ENCODE results near the gene ATP6V0E1.
"Not testable (repeated sequence)": the region's sequence is repeated elsewhere in the genome, so short reads cannot be mapped to it uniquely, and the experiment has no call there.

ATP6V0E1 gene

GRCh38 chr5:173003360-173003759, 19.8 kb downstream of the ATP6V0E1 start:
- H3K27me3 Mint-ChIP-seq: no peaks in the 10 kb centered on the region
- H3K36me3 Mint-ChIP-seq: peaks cover 8% of the 10 kb centered on the region
- H3K27ac Mint-ChIP-seq: peak overlapping the region; percentile 75
- H3K4me1 Mint-ChIP-seq: peaks cover 43% of the 10 kb centered on the region
- no peak for ATAC-seq (ENCODE audit: low read depth)
- DNase-seq (ENCODE audit: low spot score in 2 of 2): no peak
- H3K4me3 Mint-ChIP-seq: peak overlapping the region; percentile 1
- no peaks in the 10 kb centered on the region for H3K9me3 Mint-ChIP-seq

GRCh38 chr5:173004013-173004412, 20.4 kb downstream of the ATP6V0E1 start:
- no peak for DNase-seq (ENCODE audit: low spot score in 2 of 2)
- ATAC-seq (ENCODE audit: low read depth): no peak
- Mint-ChIP-seq H3K27ac (peak overlapping the region; percentile 75), H3K4me3 (peak overlapping the region; percentile 6), H3K36me3 (peaks cover 8% of the 10 kb centered on the region), H3K27me3 (no peaks in the 10 kb centered on the region), H3K9me3 (no peaks in the 10 kb centered on the region), H3K4me1 (peaks cover 41% of the 10 kb centered on the region)

- H3K9me3 Mint-ChIP-seq: no peaks in the 10 kb centered on the region
- peaks cover 8% of the 10 kb centered on the region for H3K36me3 Mint-ChIP-seq
- no peak overlapping the region for H3K4me3 Mint-ChIP-seq
- ATAC-seq (ENCODE audit: low read depth): no peak
- peaks cover 41% of the 10 kb centered on the region for H3K4me1 Mint-ChIP-seq
- DNase-seq (ENCODE audit: low spot score in 2 of 2): no peak
- no peaks in the 10 kb centered on the region for H3K27me3 Mint-ChIP-seq
- peak overlapping the region; percentile 75 for H3K27ac Mint-ChIP-seq
These were observed 20.9 kb downstream of the ATP6V0E1 start for GRCh38 chr5:173004447-173004846.

GRCh38 chr5:173010021-173010420, 26.4 kb downstream of the ATP6V0E1 start:
- Mint-ChIP-seq H3K27ac (peak overlapping the region; percentile 86), H3K27me3 (no peaks in the 10 kb centered on the region), H3K36me3 (peaks cover 16% of the 10 kb centered on the region), H3K4me1 (peaks cover 19% of the 10 kb centered on the region), H3K9me3 (no peaks in the 10 kb centered on the region), H3K4me3 (no peak overlapping the region)
- no peak for DNase-seq (ENCODE audit: low spot score in 2 of 2)
- ATAC-seq (ENCODE audit: low read depth): no peak

GRCh38 chr5:173010547-173011464, 27.2 kb downstream of the ATP6V0E1 start:
- ATAC-seq (ENCODE audit: low read depth) (no peak), DNase-seq (ENCODE audit: low spot score in 2 of 2) (no peak)
- no peaks in the 10 kb centered on the region for H3K9me3 Mint-ChIP-seq
- H3K36me3 Mint-ChIP-seq: peaks cover 16% of the 10 kb centered on the region
- H3K27me3 Mint-ChIP-seq: no peaks in the 10 kb centered on the region
- peaks cover 23% of the 10 kb centered on the region for H3K4me1 Mint-ChIP-seq
- peak overlapping the region; percentile 86 for H3K27ac Mint-ChIP-seq
- H3K4me3 Mint-ChIP-seq: no peak overlapping the region

- Mint-ChIP-seq H3K4me3 (no peak overlapping the region), H3K27ac (peak overlapping the region; percentile 50), H3K9me3 (no peaks in the 10 kb centered on the region), H3K4me1 (peaks cover 30% of the 10 kb centered on the region), H3K27me3 (no peaks in the 10 kb centered on the region), H3K36me3 (peaks cover 16% of the 10 kb centered on the region)
- DNase-seq (ENCODE audit: low spot score in 2 of 2) (no peak), ATAC-seq (ENCODE audit: low read depth) (no peak)
These were observed 28.0 kb downstream of the ATP6V0E1 start for GRCh38 chr5:173011566-173011965.

GRCh38 chr5:173012882-173013281, 29.3 kb downstream of the ATP6V0E1 start:
- H3K36me3 Mint-ChIP-seq: peaks cover 15% of the 10 kb centered on the region
- H3K27me3 Mint-ChIP-seq: no peaks in the 10 kb centered on the region
- H3K27ac Mint-ChIP-seq: no peak overlapping the region
- no peak for ATAC-seq (ENCODE audit: low read depth)
- DNase-seq (ENCODE audit: low spot score in 2 of 2): no peak
- peaks cover 35% of the 10 kb centered on the region for H3K4me1 Mint-ChIP-seq
- H3K4me3 Mint-ChIP-seq: no peak overlapping the region
- H3K9me3 Mint-ChIP-seq: no peaks in the 10 kb centered on the region

- peak overlapping the region; percentile 12 for H3K27ac Mint-ChIP-seq
- H3K36me3 Mint-ChIP-seq: peaks cover 19% of the 10 kb centered on the region
- H3K4me3 Mint-ChIP-seq: no peak overlapping the region
- no peaks in the 10 kb centered on the region for H3K9me3 Mint-ChIP-seq
- ATAC-seq (ENCODE audit: low read depth): no peak
- H3K4me1 Mint-ChIP-seq: peaks cover 40% of the 10 kb centered on the region
- DNase-seq (ENCODE audit: low spot score in 2 of 2): no peak
- H3K27me3 Mint-ChIP-seq: no peaks in the 10 kb centered on the region
These were observed 31.1 kb downstream of the ATP6V0E1 start for GRCh38 chr5:173014671-173015070.

GRCh38 chr5:173015192-173015591, 31.6 kb downstream of the ATP6V0E1 start:
- Mint-ChIP-seq H3K27ac (peak overlapping the region; percentile 84), H3K36me3 (peaks cover 21% of the 10 kb centered on the region), H3K4me3 (no peak overlapping the region), H3K9me3 (no peaks in the 10 kb centered on the region), H3K4me1 (peaks cover 38% of the 10 kb centered on the region), H3K27me3 (no peaks in the 10 kb centered on the region)
- ATAC-seq (ENCODE audit: low read depth) (no peak), DNase-seq (ENCODE audit: low spot score in 2 of 2) (no peak)

GRCh38 chr5:173015598-173016455, 32.3 kb downstream of the ATP6V0E1 start:
- no peak for DNase-seq (ENCODE audit: low spot score in 2 of 2)
- H3K27ac Mint-ChIP-seq: peak overlapping the region; percentile 84
- H3K4me3 Mint-ChIP-seq: no peak overlapping the region
- peaks cover 18% of the 10 kb centered on the region for H3K36me3 Mint-ChIP-seq
- H3K27me3 Mint-ChIP-seq: no peaks in the 10 kb centered on the region
- no peak for ATAC-seq (ENCODE audit: low read depth)
- H3K4me1 Mint-ChIP-seq: peaks cover 33% of the 10 kb centered on the region
- H3K9me3 Mint-ChIP-seq: no peaks in the 10 kb centered on the region

- no peaks in the 10 kb centered on the region for H3K9me3 Mint-ChIP-seq
- DNase-seq (ENCODE audit: low spot score in 2 of 2) (no peak), ATAC-seq (ENCODE audit: low read depth) (peak; percentile 27)
- H3K27me3 Mint-ChIP-seq: no peaks in the 10 kb centered on the region
- peak overlapping the region; percentile 84 for H3K27ac Mint-ChIP-seq
- no peak overlapping the region for H3K4me3 Mint-ChIP-seq
- H3K36me3 Mint-ChIP-seq: peaks cover 23% of the 10 kb centered on the region
- peaks cover 32% of the 10 kb centered on the region for H3K4me1 Mint-ChIP-seq
These were observed 33.1 kb downstream of the ATP6V0E1 start for GRCh38 chr5:173016598-173017046.

- Mint-ChIP-seq H3K36me3 (peaks cover 22% of the 10 kb centered on the region), H3K27ac (peak overlapping the region; percentile 84), H3K4me1 (peaks cover 32% of the 10 kb centered on the region)
- not testable (repeated sequence) for DNase-seq (ENCODE audit: low spot score in 2 of 2); ATAC-seq (ENCODE audit: low read depth); H3K4me3 Mint-ChIP-seq; H3K27me3 Mint-ChIP-seq; H3K9me3 Mint-ChIP-seq
These were observed 33.5 kb downstream of the ATP6V0E1 start for GRCh38 chr5:173017087-173017486.

- H3K9me3 Mint-ChIP-seq: no peaks in the 10 kb centered on the region
- no peaks in the 10 kb centered on the region for H3K27me3 Mint-ChIP-seq
- H3K4me1 Mint-ChIP-seq: peaks cover 32% of the 10 kb centered on the region
- ATAC-seq (ENCODE audit: low read depth) (no peak), DNase-seq (ENCODE audit: low spot score in 2 of 2) (no peak)
- peak overlapping the region; percentile 81 for H3K27ac Mint-ChIP-seq
- H3K36me3 Mint-ChIP-seq: peaks cover 24% of the 10 kb centered on the region
- H3K4me3 Mint-ChIP-seq: no peak overlapping the region
These were observed 34.8 kb downstream of the ATP6V0E1 start for GRCh38 chr5:173018358-173018757.

- DNase-seq (ENCODE audit: low spot score in 2 of 2) (no peak), ATAC-seq (ENCODE audit: low read depth) (no peak)
- Mint-ChIP-seq H3K36me3 (peaks cover 25% of the 10 kb centered on the region), H3K27ac (peak overlapping the region; percentile 52), H3K27me3 (no peaks in the 10 kb centered on the region), H3K4me1 (peaks cover 27% of the 10 kb centered on the region), H3K4me3 (no peak overlapping the region), H3K9me3 (no peaks in the 10 kb centered on the region)
These were observed 36.6 kb downstream of the ATP6V0E1 start for GRCh38 chr5:173020154-173020581.

Data from memory B cell (primary cell).